ENCODE measurements around the gene VDR.

GRCh38 chr12:47814539-47815170 is 90.1 kb downstream of the VDR start:
- TF ChIP-seq POLR2A (IDR thresholded peaks at IDR 0.05) (no peak), CTCF (IDR thresholded peaks at IDR 0.05) (no peak), EP300 (IDR thresholded peaks at IDR 0.05) (no peak)

Data from suprapubic skin (tissue), 3 donors.